ENCODE measurements around the gene MMD2.

MMD2 gene

GRCh38 chr7:4882169-4883032, 76.6 kb downstream of the MMD2 start:
- peak overlapping the region; percentile 37 for H3K4me3 ChIP-seq (ENCODE audit: low read depth, low read length)
- no peak for TF ChIP-seq CTCF (IDR thresholded peaks at IDR 0.05; ENCODE audit: low read depth, low read length)

- no peak for TF ChIP-seq CTCF (IDR thresholded peaks at IDR 0.05; ENCODE audit: low read depth, low read length)
- H3K4me3 ChIP-seq (ENCODE audit: low read depth, low read length): no peak overlapping the region
These were observed 78.8 kb downstream of the MMD2 start for GRCh38 chr7:4880218-4880617.

- TF ChIP-seq CTCF (IDR thresholded peaks at IDR 0.05; ENCODE audit: low read depth, low read length): no peak
- H3K4me3 ChIP-seq (ENCODE audit: low read depth, low read length): no peak overlapping the region
These were observed 79.4 kb downstream of the MMD2 start for GRCh38 chr7:4879396-4880081.

GRCh38 chr7:4878336-4879335, 80.4 kb downstream of the MMD2 start:
- no peak for TF ChIP-seq CTCF (IDR thresholded peaks at IDR 0.05; ENCODE audit: low read depth, low read length)
- no peak overlapping the region for H3K4me3 ChIP-seq (ENCODE audit: low read depth, low read length)

GRCh38 chr7:4876586-4876985, 82.4 kb downstream of the MMD2 start:
- H3K4me3 ChIP-seq (ENCODE audit: low read depth, low read length): no peak overlapping the region
- no peak for TF ChIP-seq CTCF (IDR thresholded peaks at IDR 0.05; ENCODE audit: low read depth, low read length)

GRCh38 chr7:4875391-4875790, 83.6 kb downstream of the MMD2 start:
- no peak overlapping the region for H3K4me3 ChIP-seq (ENCODE audit: low read depth, low read length)
- TF ChIP-seq CTCF (IDR thresholded peaks at IDR 0.05; ENCODE audit: low read depth, low read length): no peak

Data from WI38 (cell line).